Measurements from ENCODE around the gene LRRC43.

LRRC43 gene

DNA sequence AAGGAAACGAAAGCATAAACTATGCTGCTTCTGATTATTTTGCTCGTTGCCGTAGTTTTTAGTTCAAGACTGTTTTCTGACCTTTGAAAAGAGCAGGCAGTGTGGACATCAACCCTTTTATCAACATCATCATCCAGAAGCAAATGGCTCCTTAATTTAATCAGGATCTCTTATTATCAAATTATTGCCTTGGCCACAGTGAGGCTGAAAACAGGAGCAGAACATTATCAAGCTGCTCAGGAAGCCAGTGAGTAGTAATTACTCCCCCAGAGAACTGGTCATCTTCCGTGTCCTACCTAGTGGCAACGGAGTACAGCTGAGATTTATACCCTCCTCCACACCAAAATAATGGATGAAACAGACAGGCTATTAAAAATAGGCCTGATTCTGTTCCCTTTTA is 45.2 kb downstream of the LRRC43 start:
- DNase-seq, result no peak

DNA sequence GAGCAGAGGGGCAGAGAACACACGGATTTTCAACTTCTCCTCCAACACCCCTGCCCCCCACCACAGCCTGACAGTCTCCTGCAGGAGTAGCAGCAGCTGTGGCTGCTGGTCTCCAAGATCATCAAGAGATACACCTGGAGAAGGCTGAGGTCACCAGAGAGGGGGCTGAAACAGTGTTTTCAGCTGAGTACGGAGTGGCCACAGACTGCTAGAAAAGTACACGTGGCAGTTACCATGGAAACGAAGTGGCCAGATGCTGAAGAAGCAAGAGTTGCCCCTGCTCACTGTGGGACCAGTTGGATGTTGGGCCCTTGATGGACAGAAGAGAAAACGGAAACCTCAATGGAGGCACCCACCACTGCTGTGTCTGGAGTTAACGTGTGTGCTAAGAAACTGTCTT is 47.9 kb downstream of the LRRC43 start:
- no peak for DNase-seq

DNA sequence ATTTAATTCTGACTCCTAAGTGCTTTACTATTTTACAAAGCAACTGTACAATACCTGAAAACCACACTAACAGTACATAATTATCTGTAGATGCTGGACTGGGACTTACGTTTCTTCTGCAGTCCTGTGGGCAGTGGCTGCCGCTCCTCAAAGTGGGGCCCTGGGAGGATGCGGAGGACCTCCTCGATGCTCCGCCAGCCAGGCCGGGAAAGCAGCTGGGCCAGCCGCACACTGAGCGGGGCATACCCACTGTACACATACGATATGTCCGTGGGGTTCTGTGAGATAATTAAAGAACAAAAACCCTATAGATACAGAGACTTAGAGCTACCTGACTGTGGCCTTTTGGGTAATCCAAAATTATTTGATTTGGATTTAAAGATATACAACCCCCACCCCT is 49.8 kb downstream of the LRRC43 start:
- no peak for DNase-seq

DNA sequence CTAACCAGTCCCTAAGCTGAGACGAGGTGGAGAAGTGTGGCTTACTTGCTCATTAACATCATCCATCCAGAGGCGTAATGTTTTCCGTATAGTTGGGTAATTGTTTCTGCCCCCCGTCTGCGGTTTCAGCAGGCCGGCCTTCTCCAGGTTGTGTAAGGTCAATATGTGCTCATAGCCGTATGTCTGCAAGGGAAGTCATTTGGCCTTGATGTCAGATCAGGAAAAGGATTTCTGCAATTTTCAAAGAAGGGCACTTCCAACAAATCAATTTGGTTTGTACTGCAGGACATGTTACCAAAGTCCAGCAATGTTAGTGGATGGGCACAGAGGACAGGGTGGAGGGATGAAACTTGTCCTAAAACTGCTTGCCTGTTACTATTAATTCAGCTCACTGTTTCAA is 52.8 kb downstream of the LRRC43 start:
- DNase-seq, result no peak

DNA sequence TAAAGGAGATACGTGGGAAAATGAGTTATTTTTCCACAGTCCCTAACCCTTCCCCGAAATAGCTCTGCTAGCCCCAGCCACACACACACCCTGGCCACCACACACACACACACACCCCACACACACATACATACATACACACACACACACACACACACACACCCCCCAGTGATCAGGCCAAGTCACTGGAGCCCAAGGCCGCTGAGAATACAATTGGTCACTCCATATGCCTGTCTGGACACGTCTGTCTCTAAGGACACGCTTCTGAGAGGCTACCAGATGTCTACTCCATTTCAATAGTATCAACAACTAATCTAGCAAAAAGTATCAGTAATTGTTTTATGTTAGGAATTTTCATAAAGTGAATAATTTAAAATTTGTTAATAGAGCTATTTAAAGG is 55.9 kb downstream of the LRRC43 start:
- no peak for DNase-seq

DNA sequence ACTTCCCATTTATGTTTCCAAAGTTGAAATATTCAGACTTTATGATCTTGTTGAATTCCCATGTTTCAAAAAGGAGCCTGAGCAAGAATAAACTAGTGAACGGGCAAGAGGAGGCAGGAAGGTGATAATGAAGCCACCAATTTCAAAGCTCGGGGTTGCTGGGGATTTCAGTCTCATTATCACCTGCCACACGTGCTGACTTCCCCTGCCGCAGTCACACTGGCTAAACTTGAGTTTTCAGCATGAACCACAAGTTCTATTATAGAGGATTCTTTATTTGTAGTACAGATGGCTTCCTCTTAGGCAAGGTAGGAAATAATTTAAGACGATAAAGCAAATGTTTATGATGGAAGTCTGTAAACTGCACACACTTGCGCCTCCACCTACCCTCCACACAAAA is 61.0 kb downstream of the LRRC43 start:
- no peak for DNase-seq

DNA sequence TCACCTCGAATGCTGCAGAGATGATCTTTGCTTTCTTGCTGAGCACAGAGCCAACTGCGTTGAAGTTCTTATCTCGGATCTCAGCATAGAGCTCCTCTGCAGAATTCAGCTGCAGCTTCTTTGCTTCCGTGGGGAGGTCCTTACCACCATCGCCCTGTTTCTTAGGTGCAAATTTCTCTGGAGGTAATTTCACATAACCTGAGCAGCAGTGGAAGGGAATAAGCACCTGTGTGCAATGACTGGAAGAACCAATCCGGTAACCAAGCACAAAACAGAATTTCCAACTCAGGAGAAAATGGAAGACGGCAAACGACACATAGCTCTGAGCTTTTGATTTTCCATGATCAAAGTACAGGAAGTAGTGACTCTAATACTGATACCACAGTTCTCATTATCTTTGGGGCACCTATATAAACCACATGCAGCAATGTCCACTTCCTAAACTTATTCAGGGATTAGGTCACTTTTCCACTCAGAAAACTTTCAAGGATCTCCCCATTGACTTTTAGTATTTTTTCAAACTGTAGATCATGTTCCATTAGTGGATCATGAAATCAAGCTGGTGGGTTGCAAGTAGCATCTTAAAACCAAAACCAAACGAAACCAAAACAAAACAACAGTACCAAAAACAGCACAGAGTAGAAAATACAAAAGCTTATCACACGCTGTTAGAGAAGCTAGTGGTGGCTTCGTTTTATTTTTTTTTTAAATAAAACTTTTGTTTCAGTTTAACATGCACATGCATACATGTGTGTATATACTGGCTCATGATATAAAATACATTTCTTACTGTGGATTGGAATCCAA is 61.8 kb downstream of the LRRC43 start:
- no peak for DNase-seq

DNA sequence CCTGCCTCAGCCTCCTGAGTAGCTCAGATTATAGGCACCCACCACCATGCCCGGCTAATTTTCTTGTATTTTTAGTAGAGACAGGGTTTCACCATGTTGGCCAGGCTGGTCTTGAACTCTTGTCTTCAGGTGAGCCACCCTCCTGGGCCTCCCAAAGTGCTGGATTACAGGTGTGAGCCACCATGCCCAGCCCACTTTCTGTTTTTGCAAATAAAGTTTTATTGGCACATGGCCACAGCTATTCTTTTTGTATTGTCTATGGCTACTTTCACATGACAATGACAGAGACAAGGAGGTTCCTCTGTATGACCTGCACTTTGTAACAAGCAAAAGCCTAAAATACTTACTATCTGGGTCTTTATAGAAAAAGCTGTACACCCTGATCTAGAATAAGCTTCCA is 62.6 kb downstream of the LRRC43 start:
- DNase-seq, result no peak

DNA sequence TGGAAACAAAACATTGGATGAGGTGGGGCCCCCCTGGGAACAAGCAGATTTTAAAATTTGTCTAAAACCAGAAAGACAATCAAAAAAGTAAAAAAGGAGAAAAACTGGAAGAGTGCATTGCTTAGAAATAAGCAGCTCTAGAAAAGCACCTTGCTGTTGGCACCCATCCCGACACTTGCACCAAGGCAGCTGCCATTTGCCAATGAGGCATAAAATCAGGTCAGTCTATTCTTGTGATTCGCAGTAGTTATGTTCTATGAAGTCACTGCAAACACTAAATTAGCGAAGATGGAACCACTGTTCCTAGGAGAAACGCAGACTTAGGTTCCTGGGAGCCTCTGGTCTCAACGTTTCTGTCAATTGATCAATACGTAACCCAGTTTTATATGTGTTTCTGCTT is 67.1 kb downstream of the LRRC43 start:
- DNase-seq, result peak; percentile 44

DNA sequence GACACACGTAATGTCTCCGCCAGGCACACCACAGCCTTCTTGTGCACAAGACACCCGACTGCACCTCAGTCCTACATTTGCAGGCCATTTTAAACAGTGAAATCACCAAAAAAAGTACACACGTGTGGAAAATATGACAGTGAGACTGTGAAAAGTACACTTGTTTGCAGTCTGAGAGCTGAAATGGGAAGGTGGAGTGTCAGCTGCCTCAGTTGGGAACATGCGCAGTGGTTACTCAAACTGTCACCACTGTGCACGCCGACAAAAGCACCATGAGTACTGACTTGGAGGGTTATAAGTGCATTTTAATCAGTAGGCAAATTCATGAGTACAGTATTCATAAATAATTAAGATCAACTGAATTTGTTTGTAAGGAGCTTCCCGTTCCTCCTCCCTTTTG is 67.6 kb downstream of the LRRC43 start:
- DNase-seq, result no peak

All from NCI-H1694 treated with DMSO at 0.1 percent for 48 hours (cell line).